Retinal pigment epithelial cell (primary cell): Measurements from ENCODE around the gene SETMAR.

Experiments
- DNase-seq: peaks from one replicate; pipeline ENCODE4 v3.0.0-alpha.2; 2010; ENCODE audit warnings: low read depth
- H3K4me3 ChIP-seq: 2 replicates; pipeline ENCODE4 v1.5.1; 2011; ENCODE audit warnings: mild to moderate bottlenecking, low read length, control low read depth, moderate library complexity
- CTCF ChIP-seq: conservative IDR thresholded peaks from 2 replicates; pipeline ENCODE4 v1.5.1; 2011; ENCODE audit warnings: low read depth, low read length, control low read depth, inconsistent platforms

SETMAR gene

GRCh38 chr3:4351164-4351855 is 48.1 kb downstream of the SETMAR start:
- peak overlapping the region; percentile 30 for H3K4me3 ChIP-seq
- TF ChIP-seq CTCF = no peak
- peak; percentile 53 for DNase-seq

- TF ChIP-seq CTCF = no peak
- DNase-seq = peak; percentile 54
- H3K4me3 ChIP-seq = no peak overlapping the region
Measured at GRCh38 chr3:4351872-4352271, 48.7 kb downstream of the SETMAR start.

GRCh38 chr3:4355401-4356219 is 52.4 kb downstream of the SETMAR start:
- TF ChIP-seq CTCF = no peak
- DNase-seq = peak; percentile 63
- H3K4me3 ChIP-seq = no peak overlapping the region

GRCh38 chr3:4356220-4356540 is 53.0 kb downstream of the SETMAR start:
- no peak for DNase-seq

GRCh38 chr3:4356546-4357410 is 53.6 kb downstream of the SETMAR start:
- no peak for TF ChIP-seq CTCF
- H3K4me3 ChIP-seq = no peak overlapping the region
- DNase-seq = peak; percentile 44

More at GRCh38 chr3:4356220-4356540, 53.0 kb downstream of the SETMAR start:
- no peak for TF ChIP-seq CTCF
- no peak overlapping the region for H3K4me3 ChIP-seq

- DNase-seq = no peak
- TF ChIP-seq CTCF = no peak
- H3K4me3 ChIP-seq = no peak overlapping the region
Measured at GRCh38 chr3:4358273-4358672, 55.1 kb downstream of the SETMAR start.
